ENCODE data around the gene MRPL17. TPM values are rescaled to one million over a fixed set of nuclear protein-coding genes. Genes with fewer than 3 reads are reported as not detected.
"Not testable (repeated sequence)": the region's sequence is repeated elsewhere in the genome, so short reads cannot be mapped to it uniquely, and the experiment has no call there.

Gene MRPL17
- total RNA-seq, 1 donor from 2014 or later, result 48.7 TPM

DNA sequence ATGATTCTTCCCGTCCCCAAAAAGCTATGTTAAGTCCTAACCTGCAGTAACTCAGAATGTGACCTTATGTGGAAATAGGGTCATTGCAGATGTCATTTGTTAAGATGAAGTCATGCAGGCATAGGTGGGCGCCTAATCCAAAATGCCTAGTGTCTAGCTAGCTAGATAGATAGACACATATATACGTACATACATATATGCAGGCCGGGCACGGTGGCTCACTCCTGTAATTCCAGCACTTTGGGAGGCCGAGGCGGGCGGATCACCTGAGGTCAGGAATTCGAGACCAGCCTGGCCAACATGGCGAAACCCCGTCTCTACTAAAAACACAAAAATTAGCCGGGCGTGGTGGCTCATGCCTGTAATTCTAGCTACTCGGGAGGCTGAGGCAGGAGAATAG is 928 bp upstream of the MRPL17 start:
- DNase-seq (ENCODE audit: low read depth), result not testable (repeated sequence)

DNA sequence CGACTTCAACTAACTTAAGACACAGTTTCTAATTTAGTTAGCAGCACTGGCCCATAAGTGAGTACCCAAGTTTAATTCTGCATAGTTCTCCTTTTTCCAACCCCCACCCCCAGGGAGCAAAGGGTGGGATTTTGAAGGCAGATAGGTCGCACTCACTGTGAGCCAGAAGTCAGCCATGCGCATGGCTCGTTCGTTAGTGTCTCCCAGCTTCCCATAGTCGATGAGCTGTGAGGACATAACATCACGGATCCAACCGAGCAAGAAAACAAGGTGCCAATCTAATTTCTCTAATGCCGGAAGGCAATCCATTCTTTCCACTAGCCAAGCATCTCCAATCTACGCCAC is 577 bp downstream of the MRPL17 start:
- DNase-seq (ENCODE audit: low read depth), result no peak

DNA sequence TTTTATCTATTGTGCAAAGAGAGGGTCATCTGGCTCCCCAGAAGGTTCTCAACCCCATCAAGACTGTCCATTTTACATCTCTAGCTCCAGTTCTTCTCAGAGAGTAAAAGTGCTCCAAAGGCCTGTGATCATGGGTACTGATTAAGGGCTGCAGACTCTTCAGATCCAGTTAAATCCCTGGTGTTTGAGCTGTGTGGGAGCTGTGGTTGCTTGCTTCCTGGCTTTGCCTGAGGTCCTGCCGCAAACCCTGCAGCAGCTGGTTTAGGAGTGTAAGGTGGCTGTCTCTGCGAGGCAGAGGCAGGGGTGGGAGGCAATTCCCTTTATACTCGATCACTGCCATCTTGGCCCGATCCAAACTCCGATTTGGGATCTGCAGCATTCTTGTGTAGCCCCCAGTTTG is 1.2 kb downstream of the MRPL17 start:
- peak; percentile 76 for DNase-seq (ENCODE audit: low read depth)

DNA sequence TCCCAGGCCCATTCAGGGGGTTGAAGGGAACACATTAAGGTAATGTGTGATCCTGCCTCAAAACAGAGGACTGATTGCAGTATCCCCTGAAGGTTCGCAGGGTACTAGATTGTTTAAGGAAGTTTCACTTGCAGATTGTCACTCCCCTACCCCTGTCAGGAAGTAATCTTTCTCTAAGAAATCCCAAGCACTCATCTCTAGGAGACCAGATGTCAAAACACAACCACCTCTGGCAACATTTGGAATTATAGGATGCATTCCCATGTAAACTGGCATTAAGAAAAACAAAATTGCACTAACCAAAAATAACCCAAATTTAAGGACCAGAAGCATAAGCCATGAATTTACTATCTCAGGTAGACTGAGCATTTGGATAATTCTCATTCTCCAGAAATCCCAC is 1.6 kb downstream of the MRPL17 start:
- DNase-seq (ENCODE audit: low read depth), result no peak

DNA sequence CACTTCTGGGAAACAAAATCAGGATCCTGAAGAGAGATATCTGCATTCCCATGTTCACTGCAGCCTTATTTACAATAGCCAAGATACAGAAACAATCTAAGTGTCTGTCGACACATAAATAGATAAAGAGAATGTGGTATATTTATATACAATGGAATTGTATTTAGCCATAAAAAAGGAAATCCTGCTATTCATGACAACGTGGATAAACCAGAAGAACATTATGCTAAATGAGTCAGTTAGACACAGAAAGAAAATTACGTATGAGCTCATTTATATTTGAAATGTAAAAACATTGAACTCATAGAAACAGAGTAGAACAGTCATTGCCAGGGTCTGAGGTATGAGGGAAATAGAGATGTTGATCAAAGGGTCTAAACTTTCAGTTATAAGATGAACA is 6.1 kb downstream of the MRPL17 start:
- no peak for DNase-seq (ENCODE audit: low read depth)

DNA sequence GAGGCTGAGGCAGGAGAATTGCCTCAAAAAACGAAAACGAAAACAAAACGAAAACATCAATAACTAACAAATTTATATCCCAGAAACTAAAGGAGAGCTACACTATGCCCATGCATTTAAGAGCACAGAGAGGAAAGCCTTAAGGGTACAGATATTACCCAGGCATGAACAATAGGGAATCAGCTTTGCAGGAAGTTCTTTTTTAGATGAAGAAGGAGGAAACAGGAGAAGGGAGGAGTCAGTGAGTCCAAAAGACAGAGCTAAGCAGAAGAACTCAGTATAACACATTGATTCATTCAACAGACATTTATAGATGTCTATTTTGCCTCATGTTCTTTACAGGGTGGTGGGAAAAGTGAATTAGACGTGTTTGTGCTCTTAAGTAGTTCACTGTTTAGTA is 8.3 kb downstream of the MRPL17 start:
- DNase-seq (ENCODE audit: low read depth), result no peak

DNA sequence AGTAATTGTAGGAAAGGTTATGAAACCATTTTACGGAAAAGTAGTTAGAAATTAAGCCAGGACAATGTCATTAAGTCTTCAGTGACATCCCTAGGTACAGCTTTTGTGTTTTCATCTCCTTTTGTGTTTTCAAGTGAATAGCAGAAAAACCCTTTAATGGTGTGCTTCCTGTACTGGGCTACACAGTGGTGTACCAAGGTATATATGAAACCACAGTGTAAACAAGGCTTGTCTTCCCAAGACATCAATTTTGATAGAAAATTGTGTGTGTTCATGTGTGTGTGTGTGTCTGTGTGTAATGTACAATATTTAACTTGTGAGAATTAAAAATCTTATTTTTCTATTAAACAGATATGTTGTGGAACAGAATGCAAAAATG is 8.9 kb downstream of the MRPL17 start:
- no peak for DNase-seq (ENCODE audit: low read depth)

DNA sequence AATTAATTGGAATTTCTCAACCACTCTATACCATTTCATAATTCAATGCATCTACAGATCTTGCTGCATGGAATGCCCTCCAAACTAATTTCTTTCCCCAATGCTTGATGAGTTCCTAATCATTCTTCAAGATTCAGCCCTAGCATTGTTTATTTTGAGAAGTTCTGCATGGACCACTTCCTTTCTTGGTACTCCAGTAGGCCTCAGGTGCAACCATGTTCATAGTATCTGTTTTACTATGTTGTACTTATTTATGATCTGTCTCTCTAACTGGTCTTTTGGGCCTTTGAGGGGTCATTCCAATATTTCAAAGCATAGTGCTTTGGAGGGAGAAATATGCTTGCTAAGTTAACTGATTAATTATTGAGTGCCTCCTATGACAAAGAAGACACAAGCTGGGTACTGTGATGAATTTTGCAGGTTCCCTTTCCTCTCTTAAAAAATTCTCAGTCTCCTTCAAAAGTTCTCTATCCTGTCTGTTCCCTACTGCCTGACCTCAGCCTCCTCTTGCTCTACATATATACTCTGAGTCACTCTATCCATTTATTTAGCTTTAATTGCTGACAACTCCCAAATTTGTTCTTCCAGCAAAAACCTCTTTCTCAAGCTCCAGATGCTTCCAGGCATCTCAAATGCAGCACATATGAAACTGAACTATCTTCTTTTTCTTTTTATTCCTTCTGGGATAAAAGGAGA is 9.5 kb downstream of the MRPL17 start:
- no peak for DNase-seq (ENCODE audit: low read depth)

DNA sequence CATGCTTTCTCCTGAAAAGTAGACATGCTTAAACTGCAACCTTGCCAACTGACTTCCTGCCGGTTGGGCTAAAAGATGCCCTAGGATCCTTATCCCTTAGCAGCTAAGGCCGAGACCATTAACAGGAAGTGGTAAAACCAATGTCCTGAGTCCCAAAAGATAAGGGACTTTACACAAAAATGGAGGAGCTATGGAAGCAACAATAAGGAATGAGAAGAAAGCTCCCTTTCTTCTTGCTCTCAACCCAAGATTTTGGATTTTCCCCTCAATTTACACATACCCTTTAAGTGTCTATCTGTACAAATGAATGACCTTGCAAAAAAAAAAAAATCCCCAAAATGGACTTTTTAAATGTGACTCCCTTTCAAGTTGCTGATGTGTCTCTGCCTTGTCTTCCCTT is 11.1 kb downstream of the MRPL17 start:
- no peak for DNase-seq (ENCODE audit: low read depth)

DNA sequence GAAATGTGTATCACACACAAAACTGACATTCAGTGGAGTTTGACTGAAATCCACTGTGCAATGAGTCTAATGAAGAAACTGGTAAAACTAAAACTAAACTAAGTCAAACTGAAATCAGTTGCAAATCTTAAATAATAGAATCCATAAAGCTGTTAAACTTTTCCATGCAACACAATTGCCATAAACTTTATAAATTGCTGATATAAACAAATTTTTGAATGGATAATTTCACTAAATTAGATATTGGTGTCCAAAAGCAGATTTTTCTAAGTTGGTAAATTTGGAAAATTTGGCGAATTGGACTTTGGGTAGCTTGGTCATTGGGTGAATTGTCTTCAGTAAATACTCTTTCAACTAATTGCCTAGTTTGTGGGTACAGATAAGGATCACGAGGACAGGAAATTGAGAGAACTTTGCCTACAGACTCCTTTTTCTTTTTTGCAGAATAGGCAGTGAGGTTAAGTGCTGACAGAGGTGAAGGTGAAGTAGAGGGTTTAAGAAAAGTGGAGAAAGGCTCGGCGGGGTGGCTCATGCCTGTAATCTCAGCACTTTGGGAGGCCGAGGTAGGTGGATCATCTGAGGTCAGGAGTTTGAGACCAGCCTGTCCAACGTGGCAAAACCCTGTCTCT is 12.8 kb downstream of the MRPL17 start:
- no peak for DNase-seq (ENCODE audit: low read depth)

DNA sequence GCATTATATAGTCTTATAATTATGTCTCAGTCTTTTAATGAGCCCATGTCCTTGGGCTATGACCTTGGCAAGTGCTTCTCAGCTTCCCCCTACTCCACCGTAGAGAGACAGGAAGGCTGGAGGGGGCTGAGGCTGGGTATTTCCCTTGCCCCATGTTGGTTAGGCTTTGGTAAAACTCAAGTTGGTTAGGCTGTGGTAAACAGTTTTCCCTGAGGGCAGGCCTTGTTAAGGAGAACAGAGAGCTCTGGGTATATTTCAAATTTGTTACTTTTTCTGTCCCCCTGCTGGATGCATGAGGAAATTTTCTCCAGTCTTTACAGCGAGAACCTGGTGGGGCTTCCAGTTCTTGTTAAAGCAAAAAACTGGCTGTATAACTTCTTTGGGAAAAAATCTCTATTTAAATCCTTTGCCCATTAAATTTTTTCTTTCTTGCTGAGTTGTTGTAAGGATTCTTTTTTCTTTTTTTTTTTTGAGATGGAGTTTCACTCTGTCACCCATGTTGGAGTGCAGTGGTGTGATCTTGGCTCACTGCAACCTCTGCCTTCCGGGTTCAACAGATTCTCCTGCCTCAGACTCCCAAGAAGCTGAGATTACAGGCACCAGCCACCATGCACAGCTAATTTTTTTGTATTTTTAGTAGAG is 15.3 kb downstream of the MRPL17 start:
- no peak for DNase-seq (ENCODE audit: low read depth)

DNA sequence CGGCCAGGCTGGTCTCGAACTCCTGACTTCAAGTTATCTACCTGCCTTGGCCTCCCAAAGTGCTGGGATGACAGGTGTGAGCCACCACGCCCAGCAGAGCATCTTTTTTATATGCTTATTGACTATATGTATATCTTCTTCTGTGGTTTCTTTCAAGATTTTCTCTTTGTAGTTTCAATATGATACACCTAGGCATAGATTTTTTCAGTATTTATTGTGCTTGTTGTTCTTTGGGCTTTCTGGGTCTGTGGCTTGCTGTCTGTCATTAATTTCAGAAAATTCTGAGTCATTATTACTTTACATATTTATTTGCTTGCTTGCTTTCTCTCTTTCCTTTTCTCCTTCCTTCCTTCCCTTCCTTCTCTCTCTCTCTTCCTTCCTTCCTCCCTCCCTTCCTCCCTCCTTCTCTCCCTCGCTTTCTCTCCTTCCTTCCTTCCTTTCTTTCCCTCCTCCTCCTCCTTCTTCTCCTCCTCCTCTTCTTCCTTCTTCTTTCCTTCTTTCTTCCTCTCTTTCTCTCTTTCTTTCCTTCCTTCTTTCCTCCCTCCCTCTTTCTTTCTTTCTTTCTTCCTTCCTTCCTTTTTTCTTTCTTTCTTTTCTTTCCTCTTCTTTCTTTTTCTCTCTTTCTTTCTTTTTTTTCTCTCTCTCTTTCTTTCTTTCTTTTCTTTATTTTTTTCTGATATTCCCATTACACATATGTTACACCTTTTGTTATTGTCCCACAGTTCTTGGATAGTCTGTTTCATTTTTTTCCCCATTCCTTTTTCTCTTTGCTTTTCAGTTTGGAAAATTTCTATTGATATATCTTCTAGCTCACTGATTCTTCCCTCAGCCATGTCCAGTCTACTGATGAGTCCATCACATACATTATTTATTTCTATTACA is 16.6 kb downstream of the MRPL17 start:
- no peak for DNase-seq (ENCODE audit: low read depth)

DNA sequence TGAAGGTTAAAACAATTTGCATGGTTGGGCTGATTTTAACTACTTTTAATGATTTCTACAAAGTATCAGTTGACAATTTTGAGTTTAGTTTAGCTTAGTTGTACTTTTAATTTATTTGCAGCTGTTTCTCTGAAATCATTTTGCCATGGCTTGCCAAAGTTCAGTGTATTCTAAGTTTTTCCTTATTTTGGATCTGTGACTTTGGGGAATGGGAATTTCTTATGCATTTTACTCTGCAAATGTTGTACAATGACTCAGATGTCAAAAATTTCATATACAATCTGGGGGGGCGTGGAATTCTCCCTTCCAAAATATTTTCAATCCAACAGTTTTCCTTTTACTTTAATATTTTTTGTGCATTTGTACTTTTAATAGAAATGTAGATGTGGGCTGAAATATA is 18.6 kb downstream of the MRPL17 start:
- DNase-seq (ENCODE audit: low read depth), result peak; percentile 13

DNA sequence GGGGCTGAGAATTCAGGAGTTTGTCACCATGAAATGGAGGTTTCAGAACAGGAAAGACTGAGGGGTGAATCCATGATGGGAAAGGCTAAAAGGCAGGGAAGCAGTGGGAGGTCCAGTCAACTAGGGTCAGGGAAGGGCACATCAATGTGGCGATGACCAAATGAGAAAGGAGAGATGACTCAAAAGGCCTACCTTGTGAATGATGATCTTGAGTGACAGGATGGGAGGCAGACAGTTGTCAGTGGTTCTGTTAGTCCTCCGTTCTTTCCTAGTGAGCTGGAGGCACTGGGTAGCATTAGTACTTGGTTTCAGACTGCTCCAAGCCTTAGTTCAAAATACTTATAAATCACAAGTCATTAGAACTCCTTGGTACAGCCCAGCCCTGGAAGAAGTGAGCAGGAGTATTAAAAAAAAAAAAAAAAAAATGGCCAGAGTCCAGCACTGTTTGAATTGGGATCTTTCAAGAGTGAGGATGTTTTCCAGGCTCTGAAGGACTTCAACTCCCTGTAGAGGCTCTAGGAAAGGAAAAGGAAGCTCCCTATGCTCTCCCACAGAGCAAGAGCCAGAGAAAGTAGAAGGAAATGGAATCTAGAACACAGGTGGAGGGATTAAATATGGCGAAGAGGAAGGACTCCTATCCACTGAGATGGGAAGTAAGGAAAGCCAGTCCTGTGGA is 19.2 kb downstream of the MRPL17 start:
- peak; percentile 10 for DNase-seq (ENCODE audit: low read depth)

DNA sequence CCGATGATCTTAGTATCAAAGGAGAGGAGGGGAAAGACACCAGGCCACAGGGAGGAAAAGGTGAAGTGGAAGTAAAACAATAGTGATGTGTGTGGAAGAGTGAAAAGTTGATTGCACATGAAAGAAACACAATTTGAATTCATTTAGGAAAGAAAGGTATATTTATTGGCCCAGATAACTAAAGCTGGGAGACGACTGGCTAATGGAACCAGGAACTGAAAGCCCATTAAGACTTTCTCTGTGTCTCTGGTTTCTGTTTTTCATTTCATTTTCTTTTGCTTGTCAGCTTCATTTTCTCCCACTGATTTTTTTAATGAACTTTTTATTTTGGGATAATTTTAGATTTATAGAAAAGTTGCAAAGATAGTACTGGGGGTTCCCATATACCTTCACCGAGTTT is 22.4 kb downstream of the MRPL17 start:
- DNase-seq (ENCODE audit: low read depth), result no peak

DNA sequence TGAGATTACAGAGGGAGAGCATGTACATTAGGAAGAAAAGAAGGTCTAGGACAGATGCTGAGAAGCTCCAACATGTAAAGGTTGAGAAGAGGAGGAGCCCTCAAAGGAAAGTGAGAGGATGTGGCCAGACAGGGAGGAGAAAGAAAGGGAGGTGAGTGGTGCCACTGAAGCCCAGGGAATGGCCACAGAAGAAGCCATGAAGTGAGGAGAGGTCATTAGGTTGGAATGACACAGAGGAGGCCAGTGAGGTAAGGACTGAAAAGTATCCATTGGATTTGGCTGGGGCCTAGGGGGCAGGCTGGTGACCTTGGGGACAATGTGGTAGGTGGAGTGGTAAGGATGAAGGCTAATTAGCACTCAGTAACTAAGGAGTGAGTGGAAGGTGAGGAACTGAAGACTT is 24.5 kb downstream of the MRPL17 start:
- DNase-seq (ENCODE audit: low read depth), result no peak

DNA sequence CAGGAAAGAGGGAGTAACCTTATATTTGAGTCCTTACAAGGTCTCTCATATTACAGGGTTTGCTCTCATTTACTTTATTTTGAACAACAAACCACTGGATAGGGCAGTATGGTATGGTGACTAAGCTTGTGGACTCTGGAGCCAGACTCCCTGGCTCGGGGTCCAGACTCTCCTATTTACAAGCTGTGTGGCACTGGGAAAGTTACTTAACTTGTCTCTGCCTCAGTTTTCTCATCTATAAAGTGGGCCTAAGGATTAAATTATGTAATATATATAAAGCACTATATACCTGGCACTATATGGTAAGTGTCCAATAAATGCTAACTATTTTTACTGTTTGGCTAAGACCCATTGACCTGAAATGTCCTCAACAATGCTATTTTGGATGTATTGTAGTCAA is 25.8 kb downstream of the MRPL17 start:
- no peak for DNase-seq (ENCODE audit: low read depth)

DNA sequence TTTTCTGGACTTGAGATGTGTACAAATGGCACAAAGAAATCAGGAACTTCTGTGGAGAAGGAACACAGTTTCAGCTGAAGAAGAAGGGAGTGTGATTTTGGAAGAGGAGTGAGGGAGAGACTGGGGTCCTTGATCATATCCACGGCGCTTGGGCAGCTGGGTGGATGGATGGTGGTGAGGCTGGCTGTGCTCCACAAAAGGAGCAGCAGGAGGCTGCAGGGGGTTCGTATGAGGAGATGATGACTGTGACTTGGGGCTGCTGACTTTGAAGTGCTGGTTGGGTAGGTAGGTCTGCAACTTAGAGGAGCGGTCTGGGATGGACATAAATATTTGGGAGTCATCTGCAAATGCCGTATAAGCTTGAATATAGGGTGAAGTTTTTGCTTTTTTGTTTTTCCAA is 26.2 kb downstream of the MRPL17 start:
- DNase-seq (ENCODE audit: low read depth), result no peak

DNA sequence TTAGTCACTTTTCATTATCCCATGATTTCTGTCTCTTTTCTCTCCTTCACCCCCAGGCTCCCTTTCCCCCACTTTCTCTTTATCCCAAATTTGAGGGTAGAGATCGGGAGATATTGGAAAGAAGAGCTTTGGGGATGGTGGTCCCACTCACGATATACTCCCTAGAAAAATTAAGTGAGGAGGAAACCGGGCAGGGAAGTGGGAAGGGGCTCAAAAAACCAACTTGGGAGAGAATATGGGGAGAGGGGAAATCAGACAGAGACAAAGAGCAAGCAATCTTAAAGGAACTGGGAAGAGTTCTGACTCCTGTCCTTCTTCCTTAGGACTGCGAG is 26.6 kb downstream of the MRPL17 start:
- DNase-seq (ENCODE audit: low read depth), result no peak

DNA sequence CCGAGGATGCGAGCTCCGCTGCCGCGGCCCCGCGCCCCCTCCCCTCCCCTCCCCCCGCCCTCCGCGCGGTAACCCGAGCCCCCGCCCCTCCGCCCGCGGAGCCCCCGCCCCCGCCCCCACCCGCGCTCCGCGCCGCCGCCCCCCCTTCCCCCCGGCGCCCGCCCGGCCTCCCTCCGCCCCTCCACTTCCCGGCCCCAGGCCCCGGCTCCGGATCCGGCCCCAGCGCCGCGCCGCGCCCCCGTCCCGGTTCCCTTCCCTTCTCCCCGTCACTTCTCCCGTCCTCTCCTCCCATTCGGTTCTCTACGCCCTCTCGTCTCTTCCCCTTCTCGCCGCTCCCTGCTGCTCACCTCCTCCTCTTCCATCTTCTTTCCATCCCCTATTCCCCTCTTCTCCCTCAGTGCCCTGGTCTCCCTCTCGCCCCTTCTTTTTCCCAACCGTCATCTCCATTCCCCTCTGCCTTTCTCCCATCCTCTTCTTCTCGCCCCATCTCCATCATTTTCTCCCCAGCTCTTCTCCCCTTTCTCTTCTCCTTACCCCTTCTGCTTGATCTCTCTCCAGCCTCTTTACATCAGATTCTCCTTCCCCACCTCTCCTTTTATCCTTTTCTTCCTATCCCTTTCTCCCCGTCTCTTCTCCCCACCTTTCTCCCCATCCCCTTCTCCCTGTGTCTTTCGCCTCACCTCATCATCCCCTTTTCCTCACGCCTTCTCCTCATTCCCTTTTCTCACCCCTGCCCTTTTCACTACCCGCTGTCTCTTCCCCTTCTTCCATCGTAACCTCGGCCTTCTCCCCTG is 27.2 kb downstream of the MRPL17 start, which contains the start of gene DCHS1:
DCHS1 (minus strand) TSS at position 20 of the 794 bp plus-strand sequence. CDS start 14,196 bp downstream, outside the sequence.
- no peak for DNase-seq (ENCODE audit: low read depth)

All from myocyte (in vitro differentiated cells).